NCI-H2196 (cell line): ENCODE measurements around the gene LAMTOR4.
A peak's percentile ranks its signal among the peaks of the same experiment; 100 is the strongest.
"Not testable (repeated sequence)": the region's sequence is repeated elsewhere in the genome, so short reads cannot be mapped to it uniquely, and the experiment has no call there.

Experiments
- DNase-seq: peaks from one replicate; lab custom pipeline; 2025; ENCODE audit not compliant: unreplicated experiment; lab: John Stamatoyannopoulos, UW

Gene LAMTOR4

DNA sequence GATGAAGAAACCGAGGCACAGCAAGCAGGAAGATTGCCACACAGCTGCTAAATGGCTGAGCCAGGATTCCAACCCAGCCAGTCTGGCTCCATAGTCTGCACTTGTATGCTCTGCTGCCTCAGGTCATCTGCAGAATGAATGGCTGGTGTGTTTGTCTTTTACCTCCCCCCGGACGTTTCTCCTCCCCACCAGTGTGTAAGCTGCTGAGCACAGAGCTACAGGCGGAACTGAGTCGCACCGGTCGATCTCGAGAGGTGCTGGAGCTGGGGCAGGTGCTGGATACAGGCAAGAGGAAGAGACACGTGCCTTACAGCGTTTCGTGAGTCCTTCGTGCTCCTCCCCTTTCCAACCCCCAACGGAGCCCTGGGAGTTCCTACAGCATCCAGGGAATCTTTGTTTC, 26.7 kb upstream of the LAMTOR4 start:
- DNase-seq = peak; percentile 97

GRCh38 chr7:100122568-100122967, 26.1 kb upstream of the LAMTOR4 start:
- peak; percentile 50 for DNase-seq

GRCh38 chr7:100124301-100125230, 24.2 kb upstream of the LAMTOR4 start:
- DNase-seq = no peak

GRCh38 chr7:100126239-100126930, 22.3 kb upstream of the LAMTOR4 start:
- DNase-seq = peak; percentile 37

- DNase-seq = peak; percentile 92
Measured at GRCh38 chr7:100126931-100127865, 21.5 kb upstream of the LAMTOR4 start, which contains the start of gene MBLAC1. Gene MBLAC1, plus strand, starts transcription at chr7:100126967. Its CDS starts 429 bp downstream, at chr7:100127396.

DNA sequence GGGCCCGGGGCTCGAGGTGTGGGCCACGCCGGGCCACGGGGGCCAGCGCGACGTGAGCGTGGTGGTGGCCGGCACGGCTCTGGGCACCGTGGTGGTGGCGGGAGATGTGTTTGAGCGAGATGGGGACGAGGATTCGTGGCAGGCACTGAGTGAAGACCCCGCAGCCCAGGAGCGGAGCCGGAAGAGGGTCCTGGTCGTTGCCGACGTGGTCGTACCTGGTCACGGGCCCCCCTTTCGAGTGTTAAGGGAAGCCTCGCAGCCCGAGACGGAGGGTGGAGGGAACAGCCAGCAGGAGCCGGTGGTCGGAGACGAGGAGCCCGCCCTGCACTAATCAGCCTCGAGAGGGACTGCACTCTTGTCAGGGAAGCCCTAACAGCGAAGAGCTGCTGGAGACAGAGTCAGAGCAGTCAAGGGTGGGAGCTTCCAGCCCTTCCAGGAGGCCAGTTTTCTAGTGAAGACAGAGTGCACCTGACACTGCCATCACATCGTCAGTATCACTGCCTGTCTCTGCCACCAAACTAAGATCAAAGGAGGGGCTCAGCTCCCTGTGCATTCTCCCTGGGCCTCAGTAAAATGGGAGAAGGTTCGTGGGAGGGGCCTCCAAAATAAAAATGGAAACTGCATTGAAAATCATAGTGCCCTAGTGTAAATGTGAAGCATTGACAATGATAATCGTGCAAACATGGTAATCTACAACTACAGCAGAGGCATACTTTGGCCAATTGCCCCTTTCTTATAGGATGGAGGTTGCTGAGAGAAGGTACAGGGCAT, 20.7 kb upstream of the LAMTOR4 start:
- DNase-seq = peak; percentile 36

DNA sequence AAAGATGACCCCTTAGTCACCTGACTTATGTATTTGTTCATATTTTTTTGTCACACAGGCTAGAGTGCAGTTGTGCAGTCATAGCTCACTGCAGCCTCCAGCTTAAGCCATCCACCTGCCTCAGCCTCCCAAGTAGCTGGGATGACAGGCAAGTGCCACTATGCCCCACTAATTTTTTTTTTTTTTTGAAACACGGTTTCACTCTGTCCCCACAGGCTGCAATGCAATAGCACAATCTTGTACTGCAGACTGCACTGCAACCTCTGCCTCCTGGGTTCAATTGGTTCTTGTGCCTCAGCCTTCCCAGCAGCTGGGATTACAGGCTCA, 20.1 kb upstream of the LAMTOR4 start:
- DNase-seq = no peak

- peak; percentile 60 for DNase-seq
Measured at GRCh38 chr7:100130220-100130607, 18.5 kb upstream of the LAMTOR4 start.

- peak; percentile 85 for DNase-seq
Measured at GRCh38 chr7:100130608-100131453, 17.9 kb upstream of the LAMTOR4 start.

GRCh38 chr7:100132126-100132525, 16.6 kb upstream of the LAMTOR4 start:
- no peak for DNase-seq

GRCh38 chr7:100132697-100133151, 16.0 kb upstream of the LAMTOR4 start:
- peak; percentile 62 for DNase-seq

GRCh38 chr7:100137851-100138760, 10.6 kb upstream of the LAMTOR4 start:
- peak; percentile 65 for DNase-seq

GRCh38 chr7:100141555-100141949, 7.2 kb upstream of the LAMTOR4 start:
- no peak for DNase-seq

- no peak for DNase-seq
Measured at GRCh38 chr7:100142461-100142860, 6.3 kb upstream of the LAMTOR4 start.

- DNase-seq = not testable (repeated sequence)
Measured at GRCh38 chr7:100146350-100146749, 2.4 kb upstream of the LAMTOR4 start.

GRCh38 chr7:100147278-100147677, 1.4 kb upstream of the LAMTOR4 start:
- no peak for DNase-seq

- no peak for DNase-seq
Measured at GRCh38 chr7:100148225-100148558, 526 bp upstream of the LAMTOR4 start.

- DNase-seq = no peak
Measured at GRCh38 chr7:100152404-100152803, 3.7 kb downstream of the LAMTOR4 start.
